Esophagus squamous epithelium (tissue), 4 donors: ENCODE data around the gene AARSD1.

Experiments
- POLR2A ChIP-seq, 4 donors: fragments of 450-650 bp; IDR thresholded peaks; one replicate each; pipeline ENCODE4 v1.6.1; 2017; ENCODE audit warnings: antibody characterized with exemption in 4 of 4, mild to moderate bottlenecking in 4 of 4, moderate library complexity in 3 of 4
- TF ChIP-seq, protein P1 (sequence below), 6 experiments: fragments of 450-650 bp in 4 of 6; fragments of 200-600 bp in 2 of 6; sonication (generic) in 2 of 6; IDR thresholded peaks; one replicate each; pipeline ENCODE4 v1.5.1; 2016 to 2019; ENCODE audit warnings: antibody characterized with exemption in 6 of 6, mild to moderate bottlenecking in 4 of 6, moderate library complexity in 4 of 6

DNA sequence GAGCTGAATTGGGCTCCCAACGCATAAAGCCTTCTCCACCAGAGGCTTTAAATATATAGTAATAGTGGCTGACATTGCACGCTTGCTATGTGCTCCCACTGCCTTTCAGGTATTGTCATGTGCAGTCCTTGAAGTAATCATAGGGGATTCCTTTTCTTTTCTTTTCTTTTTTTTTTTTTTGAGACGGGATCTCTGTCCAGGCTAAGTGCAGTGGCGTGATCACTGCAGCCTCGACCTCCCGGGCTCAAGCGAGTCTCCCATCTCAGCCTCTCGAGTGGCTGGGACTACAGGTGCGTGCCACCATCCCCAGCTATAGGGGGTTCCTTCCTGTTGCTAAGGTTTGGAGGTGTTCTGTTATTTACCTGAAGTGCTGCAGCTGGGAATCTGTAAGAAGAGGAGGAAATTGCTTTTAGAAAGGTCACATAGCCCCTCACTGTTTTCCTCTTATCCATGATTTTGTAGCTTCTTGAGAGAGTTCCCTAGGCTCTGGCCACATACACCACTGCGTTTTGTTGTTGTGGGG lies 34.8 kb upstream of the AARSD1 start:
- TF ChIP-seq, protein P1, sequence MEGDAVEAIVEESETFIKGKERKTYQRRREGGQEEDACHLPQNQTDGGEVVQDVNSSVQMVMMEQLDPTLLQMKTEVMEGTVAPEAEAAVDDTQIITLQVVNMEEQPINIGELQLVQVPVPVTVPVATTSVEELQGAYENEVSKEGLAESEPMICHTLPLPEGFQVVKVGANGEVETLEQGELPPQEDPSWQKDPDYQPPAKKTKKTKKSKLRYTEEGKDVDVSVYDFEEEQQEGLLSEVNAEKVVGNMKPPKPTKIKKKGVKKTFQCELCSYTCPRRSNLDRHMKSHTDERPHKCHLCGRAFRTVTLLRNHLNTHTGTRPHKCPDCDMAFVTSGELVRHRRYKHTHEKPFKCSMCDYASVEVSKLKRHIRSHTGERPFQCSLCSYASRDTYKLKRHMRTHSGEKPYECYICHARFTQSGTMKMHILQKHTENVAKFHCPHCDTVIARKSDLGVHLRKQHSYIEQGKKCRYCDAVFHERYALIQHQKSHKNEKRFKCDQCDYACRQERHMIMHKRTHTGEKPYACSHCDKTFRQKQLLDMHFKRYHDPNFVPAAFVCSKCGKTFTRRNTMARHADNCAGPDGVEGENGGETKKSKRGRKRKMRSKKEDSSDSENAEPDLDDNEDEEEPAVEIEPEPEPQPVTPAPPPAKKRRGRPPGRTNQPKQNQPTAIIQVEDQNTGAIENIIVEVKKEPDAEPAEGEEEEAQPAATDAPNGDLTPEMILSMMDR (IDR thresholded peaks at IDR 0.05) = no peak
- TF ChIP-seq POLR2A (IDR thresholded peaks at IDR 0.05) = no peak
